ENCODE measurements around the gene DOK5. TPM values are rescaled to one million over a fixed set of nuclear protein-coding genes. Genes with fewer than 3 reads are reported as not detected.

The DOK5 gene
- total and polyA plus RNA-seq, 9 of the 15 experiments (the other 6 are each of a cell fraction or from before 2014, with no cell fraction given), result not detected

GRCh38 chr20:54624706-54625390 is 149.5 kb downstream of the DOK5 start:
- H3K4me3 ChIP-seq, result no peak overlapping the region
- intact Hi-C loops (cut with micrococcal nuclease) (no loop called here), in situ Hi-C loops (cut with MboI) (loop anchor here (25.0 kb wide), 1 partner anchor 663 kb away; no protein-coding TSS in a partner anchor)
- H3K36me3 ChIP-seq (ENCODE audit: control insufficient read depth, insufficient read depth, low read length), result no peaks in the 10 kb centered on the region
- no peaks in the 10 kb centered on the region for H3K4me1 ChIP-seq (replicated peaks in 1 of 2; ENCODE audit: control insufficient read depth in 2 of 2, insufficient read depth in 2 of 2, low read length in 2 of 2)
- ChIA-PET CTCF (ENCODE audit: low intra/inter-chr PET ratio) (no interaction called here), POLR2A (no interaction called here)
- no peak overlapping the region for H3K9ac ChIP-seq (ENCODE audit: insufficient read depth in 1 of 2, low read depth in 2 of 2, low read length in 2 of 2)
- BruUV-seq (replicated peaks), result no TSS peak
- H3K27ac ChIP-seq (ENCODE audit: extremely low read depth, low read depth, low read length), result no peak overlapping the region
- H3K9me3 ChIP-seq (replicated peaks; ENCODE audit: control insufficient read depth, insufficient read depth, low read depth, low read length), result no peaks in the 10 kb centered on the region
- FAIRE-seq (no peak), ATAC-seq (no peak), DNase-seq (ENCODE audit: extremely low read depth in 1 of 4, low spot score in 3 of 4) (no peak)
- H3K27me3 ChIP-seq (ENCODE audit: control insufficient read depth in 2 of 2, insufficient read depth in 2 of 2, low read length in 2 of 2), result no peaks in the 10 kb centered on the region
- H3K4me2 ChIP-seq (ENCODE audit: insufficient read depth, low read length), result no peak overlapping the region
- no peak overlapping the region for H2AFZ ChIP-seq (ENCODE audit: low read depth, low read length)
- TF ChIP-seq FOXO4 (CRISPR knock-in tag; IDR thresholded peaks at IDR 0.05) (no peak), ZBTB43 (CRISPR knock-in tag; IDR thresholded peaks at IDR 0.05) (no peak), ID3 (CRISPR knock-in tag; IDR thresholded peaks at IDR 0.05) (no peak), ID3 (tag; IDR thresholded peaks at IDR 0.05) (no peak), GABPA (tag; conservative IDR thresholded peaks at IDR 0.05; ENCODE audit: low read depth) (no peak), KAT7 (CRISPR knock-in tag; IDR thresholded peaks at IDR 0.05; ENCODE audit: borderline replicate concordance) (no peak), ZNF384 (IDR thresholded peaks at IDR 0.05; ENCODE audit: low read depth, low read length) (no peak)
- WGBS (ENCODE audit: insufficient coverage, low coverage, missing lambda C conversion rate), result 0% methylated on average over 7 of the region's 7 CpGs
- no peaks in the 10 kb centered on the region for H3K9me1 ChIP-seq (ENCODE audit: control insufficient read depth, insufficient read depth, low read length)
- H3K79me2 ChIP-seq (ENCODE audit: control insufficient read depth, insufficient read depth, low read length), result no peaks in the 10 kb centered on the region
- H4K20me1 ChIP-seq (replicated peaks; ENCODE audit: control insufficient read depth, insufficient read depth, low read length), result no peaks in the 10 kb centered on the region

All from K562 (cell line).